ENCODE data around the gene KPNA2.
"Not testable (repeated sequence)": the region's sequence is repeated elsewhere in the genome, so short reads cannot be mapped to it uniquely, and the experiment has no call there.

Gene KPNA2

DNA sequence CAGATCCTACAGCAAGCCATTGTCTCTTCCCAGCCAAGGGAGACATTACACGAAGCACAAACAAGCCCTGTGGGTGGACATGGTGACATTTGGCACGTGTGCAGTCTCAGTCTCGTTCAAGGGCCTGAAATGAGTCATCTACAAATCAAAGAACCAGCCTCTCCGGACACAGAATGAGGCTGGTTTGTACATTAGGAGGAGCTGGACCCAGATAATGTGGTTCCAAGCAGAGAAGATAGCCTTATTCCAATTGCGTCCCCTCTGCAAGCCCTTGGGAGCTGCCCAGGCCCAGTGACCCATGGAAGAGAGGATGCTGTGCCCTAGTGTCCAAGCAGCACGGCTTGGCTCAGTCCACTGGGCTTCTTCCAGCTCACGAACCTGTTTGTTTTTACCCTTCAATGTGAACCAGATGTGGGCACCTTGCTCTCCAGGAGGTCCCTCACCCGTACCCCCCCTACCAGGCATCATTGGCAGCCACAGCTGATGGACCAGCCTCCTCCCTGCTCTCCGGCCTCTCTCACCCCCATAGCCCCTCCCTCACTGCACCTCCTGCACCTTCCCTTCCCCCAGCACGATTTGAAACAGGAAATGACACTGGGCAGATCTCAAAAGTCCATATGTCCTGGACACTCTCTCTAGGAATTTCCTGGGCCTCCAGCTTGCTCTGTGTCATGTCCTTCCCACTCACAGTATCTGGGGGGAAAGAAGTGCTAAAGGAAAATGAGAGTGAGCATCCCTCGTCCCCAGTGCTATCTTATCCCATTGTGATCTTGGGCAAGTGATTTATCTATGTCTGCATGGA lies 26.2 kb downstream of the KPNA2 start:
- DNase-seq: no peak

DNA sequence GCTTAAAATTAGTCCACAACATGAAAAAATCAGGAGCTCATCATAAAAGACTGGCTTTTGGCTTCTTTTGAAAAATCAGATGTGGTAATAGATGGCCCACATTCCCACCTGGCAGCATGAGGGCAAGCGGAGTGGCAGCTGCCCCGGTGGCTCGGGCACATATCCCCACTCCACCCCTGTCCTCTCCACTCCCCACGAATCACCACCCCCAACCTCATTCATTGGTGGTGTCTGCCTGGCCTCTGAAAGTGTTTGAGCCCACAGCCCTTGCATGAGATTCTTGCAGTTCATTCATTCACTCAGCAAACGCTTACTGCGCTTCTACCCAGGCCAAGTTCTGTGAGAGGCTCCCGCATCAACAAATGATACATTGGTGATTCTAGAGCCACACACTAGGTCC lies 29.8 kb downstream of the KPNA2 start:
- not testable (repeated sequence) for DNase-seq

DNA sequence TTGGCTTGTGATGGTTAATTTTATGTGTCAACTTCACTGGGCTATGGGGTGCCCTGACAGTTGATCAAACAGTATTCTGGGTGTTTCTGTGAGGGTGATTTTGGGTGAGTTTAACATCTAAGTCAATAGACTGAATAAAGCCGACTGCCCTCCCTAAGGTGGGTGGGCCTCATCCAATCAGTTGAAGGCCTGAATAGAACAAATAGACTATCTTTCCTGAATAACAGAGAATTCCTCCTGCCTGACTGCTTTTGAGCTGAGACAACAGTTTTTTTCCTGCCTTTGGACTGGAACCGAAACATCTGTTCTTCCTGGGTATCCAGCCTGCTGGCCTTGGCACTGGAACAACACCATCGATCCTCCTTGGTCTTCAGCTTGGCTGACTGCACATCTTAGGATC lies 33.0 kb downstream of the KPNA2 start:
- not testable (repeated sequence) for DNase-seq

DNA sequence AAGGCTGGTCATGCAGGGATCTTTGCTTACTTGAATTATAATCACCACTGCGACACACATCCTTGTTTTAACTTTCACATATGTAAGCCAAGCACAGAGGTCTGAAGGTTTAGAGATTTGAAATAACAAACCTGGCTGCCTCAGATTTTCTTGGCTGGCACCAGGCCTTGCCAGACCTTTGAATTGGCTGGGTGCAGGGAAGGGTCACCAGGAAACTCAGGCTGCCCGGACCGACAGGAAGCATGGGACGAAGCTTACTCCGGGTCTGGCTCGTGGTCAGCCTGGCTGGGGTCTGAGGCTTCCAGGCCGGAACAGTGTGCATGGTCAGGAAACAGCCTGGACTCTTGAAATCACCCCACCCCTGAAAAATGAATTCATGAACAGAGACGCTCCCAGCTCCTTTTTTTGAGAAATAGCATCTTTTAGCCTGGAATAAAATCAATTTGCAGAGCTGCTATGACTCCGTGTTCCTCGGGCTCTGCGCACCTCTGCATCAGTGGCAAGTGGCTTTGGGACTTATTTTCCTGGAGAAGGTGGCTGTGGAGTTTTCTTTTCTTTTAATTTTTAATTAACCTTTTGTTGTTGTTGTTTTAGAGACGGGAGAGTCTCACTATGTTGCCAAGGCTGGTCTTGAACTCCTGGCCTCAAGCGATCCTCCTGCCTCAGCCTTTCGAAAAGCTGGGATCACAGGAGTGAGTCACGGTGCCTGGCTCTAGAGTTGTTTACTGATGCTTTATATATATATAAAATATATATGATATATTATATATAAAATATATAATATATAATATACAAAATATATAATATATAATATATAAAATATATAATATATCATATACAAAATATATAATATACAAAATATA lies 35.3 kb downstream of the KPNA2 start:
- DNase-seq: not testable (repeated sequence)

DNA sequence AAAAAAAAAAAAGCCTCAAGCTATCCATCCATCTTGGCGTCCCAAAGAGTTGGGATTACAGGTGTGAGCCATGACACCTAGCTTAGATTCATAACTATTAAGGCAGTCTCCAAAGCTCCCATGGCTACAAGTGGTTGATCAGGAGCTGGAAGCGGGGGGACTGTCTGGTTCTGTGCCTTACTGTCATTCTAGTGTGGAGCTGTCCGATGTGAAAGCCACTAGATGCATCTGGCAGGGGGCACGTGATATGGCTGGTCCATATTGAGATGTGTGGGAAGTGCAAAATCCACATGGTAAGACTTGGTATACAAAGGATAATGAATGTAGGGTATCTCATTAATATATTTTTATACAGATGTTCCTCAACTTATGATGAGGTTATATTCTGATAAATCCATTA lies 38.7 kb downstream of the KPNA2 start:
- no peak for DNase-seq

DNA sequence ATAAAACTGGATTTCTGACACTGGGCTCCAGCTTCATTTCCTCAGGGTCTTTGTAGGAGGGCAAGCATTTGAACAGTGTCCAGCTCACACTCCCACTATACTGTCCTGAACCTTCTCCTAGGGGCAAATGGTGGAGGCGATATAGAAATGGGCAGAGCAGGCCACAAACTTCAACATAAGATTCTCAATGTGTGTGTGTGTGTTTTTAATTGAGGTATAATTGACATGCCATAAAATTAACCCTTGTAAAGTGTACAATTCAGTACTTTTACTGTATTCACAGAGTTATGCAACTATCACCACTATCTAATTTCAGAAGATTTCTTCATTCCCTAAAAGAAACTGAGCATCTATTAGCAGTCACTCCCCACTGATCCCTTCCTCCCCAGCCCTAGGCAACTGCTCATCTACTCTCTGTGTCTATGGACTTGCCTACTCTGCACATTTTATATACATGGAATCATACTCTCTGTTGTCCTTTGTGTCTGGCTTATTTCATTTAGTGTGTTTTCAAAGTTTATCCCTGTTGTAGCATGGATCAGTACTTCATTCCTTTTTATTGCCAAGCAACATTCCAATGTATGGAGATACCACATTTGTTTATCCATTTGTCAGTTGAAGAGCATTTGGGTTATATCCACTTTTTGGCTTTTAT lies 40.5 kb downstream of the KPNA2 start:
- DNase-seq: not testable (repeated sequence)

DNA sequence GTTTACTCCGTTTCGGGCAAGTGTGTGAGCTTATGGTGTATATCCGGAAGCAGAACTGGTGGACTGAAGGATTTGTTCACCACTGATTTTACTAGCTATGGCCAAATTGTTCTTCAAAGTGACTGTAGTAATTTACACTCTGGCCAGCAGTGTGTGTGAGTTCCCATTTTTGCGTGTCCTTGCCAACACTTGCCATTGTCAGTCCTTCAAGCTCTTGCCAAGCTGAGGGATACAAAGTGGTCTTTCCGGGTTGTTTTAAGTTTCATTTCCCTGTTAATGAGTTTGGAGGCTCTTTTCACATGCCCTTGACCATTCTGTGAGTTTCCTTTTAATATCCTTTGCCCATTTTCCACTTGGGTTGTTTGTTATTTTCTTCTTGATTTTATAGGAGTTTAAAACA lies 42.0 kb downstream of the KPNA2 start:
- not testable (repeated sequence) for DNase-seq

DNA sequence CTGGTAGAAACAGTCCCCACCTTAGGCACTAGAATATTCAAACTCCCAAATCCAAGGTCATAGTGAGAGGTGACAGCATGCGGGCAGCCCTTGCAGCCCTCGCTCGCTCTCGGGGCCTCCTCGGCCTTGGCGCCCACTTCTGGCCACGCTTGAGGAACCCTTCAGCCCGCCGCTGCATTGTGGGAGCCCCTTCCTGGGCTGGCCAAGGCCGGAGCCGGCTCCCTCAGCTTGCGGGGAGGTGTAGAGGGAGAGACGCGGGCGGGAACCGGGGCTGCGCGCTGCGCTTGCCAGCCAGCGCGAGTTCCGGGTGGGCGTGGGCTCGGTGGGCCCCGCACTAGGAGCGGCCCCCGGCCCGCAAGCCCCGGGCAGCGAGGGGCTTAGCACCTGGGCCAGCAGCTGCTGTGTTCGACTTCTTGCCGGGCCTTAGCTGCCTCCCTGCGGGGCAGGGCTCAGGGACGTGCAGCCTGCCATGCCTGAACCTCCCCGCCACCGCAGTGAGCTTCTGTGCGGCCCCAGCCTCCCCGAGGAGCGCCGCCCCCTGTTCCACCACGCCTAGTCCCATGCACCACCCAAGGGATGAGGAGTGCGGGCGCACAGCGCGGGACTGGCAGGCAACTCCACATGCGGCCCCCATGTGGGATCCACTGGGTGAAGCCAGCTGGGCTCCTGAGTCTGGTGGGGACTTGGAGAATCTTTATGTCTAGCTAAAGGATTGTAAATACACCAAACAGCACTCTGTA lies 45.0 kb downstream of the KPNA2 start:
- DNase-seq: no peak

DNA sequence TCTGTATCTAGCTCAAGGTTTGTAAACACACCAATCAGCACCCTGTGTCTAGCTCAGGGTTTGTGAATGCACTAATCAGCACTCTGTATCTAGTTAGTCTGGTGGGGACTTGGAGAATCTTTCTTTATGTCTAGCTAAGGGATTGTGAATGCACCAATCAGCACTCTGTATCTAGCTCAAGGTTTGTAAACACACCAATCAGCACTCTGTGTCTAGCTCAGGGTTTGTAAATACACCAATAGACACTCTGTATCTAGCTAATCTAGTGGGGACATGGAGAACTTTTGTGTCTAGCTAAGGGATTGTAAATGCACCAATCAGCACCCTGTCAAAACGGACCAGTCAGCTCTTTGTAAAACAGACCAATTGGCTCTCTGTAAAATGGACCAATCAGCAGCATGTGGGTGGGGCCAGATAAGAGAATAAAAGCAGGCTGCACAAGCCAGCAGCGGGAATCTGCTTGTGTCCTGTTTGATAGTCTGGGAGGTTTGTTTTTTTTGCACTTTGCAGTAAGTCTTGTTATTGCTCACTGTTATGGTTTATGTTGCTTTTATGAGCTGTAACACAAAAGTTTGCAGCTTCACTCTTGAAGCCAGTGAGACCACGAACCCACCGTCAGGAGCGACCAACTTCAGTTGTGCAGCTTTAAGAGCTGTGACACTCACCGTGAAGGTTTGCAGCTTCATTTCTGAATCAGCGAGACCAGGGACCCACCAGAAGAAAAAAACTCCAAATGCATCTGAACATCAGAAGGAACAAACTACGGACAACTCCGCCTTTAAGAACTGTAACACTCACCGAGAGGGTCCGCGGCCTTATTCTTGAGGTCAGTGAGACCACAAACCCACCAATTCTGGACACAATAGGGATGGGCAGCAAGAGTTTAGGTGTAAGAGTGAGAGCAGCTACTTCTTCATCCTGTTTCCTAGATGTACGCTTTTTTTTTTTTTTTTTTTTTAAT lies 46.0 kb downstream of the KPNA2 start:
- DNase-seq: not testable (repeated sequence)

DNA sequence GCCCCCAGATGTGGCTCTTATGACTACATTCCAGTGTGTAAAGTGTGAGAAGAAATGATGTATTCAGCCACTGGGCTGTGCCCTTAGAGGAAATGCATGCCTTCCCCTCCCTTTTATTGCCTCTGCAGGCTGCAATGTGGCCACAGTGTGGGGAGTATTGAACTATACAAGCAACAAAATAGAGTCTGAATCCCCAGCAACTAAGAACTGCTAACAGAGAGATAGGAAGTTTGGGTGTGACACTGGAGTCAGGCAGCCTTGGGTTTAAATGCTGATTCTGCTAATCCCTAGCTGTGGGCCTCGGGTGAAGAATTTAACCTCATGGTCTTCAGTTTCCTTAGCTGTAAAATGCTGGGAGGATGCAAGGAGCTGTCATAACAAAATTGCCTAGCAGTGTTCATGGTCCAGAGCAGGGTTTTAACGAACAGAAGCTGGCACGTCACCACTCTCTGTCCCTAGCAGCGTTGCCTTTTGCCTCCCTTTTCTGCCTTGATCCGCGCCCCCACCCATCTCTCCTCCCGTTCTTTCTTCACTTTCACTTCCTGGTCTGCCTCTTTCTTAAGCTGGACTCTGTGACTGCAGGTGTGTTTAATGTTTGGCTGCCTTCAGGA lies 50.3 kb downstream of the KPNA2 start:
- no peak for DNase-seq

DNA sequence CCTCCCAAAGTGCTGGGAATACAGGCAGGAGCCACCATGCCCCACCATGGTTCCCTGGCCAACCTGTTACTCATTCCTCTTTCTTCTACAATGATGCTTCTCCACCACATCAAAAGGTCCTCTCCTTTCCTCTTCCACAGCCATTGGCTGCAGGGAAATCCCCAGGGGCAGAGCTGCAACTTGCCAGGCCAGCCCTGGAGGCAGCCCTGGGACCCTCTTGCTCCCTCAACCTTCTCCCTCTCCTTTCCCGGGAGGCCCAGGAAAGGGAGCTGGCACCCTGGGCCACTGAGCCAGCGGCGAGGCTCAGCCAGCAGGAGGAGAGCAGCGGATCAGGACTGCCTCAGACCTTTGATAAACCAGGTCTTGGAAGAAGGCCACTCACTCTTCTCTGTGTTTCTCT lies 51.1 kb downstream of the KPNA2 start:
- not testable (repeated sequence) for DNase-seq

DNA sequence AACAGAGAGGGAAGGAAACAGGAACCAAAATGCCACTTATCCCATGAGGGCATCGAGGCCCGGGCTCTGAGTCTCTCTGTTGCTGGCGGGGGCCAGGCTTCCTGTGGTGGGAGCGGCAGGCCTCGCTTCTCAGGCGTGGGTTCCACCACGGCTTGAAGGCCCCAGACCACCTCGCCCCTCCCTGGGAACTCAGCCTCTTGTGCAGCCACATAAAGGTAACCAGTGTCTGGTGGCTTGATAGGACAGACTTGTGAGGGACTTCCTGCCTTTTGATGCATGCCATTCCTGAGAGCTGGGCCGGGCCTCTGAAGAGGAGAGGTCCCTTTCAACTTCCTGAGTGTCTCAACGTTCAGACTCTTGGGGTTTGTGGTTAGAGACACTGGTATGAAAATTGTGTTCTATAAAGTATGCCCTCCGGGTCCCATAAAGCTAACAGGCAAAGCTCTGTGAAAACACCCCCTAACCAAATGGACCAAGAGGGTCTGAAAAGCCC lies 51.6 kb downstream of the KPNA2 start:
- DNase-seq: not testable (repeated sequence)

DNA sequence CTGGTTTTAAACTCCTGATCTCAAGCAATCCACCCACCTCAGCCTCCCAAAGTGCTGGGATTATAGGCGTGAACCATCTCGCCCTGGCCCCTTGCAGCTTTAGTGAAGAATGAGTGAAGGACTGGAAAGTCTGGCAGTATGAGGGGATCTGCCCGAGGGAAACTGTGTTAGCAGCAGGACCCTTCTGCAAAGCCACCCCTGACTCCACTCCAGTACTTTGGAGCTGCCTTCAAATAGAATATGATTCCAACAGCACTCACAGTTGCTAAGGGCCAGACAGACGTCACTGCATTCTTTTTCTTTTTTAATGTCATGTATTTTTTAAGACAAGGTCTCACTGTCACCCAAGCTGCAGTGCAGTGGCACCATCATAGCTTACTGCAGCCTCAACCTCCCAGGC lies 52.3 kb downstream of the KPNA2 start:
- DNase-seq: no peak

DNA sequence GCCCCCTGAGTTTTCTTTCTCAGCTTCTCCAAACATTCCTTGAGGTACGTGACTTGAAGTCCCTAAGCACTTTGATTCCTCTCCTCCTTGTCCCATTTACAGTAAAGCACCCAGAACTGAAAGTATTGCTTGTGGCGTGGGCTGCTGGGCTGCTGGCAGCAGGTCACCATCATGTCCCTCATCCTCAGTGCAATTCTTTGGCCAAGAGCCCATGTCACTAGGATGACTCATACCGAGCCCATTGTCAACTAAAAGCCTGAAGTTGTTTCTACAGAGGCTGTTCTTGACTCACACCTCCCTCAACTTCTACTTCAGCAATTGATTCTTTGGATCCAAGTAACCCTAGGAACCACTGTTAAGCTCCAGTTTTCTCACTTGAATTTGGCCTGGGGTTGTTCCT lies 54.3 kb downstream of the KPNA2 start:
- DNase-seq: no peak

DNA sequence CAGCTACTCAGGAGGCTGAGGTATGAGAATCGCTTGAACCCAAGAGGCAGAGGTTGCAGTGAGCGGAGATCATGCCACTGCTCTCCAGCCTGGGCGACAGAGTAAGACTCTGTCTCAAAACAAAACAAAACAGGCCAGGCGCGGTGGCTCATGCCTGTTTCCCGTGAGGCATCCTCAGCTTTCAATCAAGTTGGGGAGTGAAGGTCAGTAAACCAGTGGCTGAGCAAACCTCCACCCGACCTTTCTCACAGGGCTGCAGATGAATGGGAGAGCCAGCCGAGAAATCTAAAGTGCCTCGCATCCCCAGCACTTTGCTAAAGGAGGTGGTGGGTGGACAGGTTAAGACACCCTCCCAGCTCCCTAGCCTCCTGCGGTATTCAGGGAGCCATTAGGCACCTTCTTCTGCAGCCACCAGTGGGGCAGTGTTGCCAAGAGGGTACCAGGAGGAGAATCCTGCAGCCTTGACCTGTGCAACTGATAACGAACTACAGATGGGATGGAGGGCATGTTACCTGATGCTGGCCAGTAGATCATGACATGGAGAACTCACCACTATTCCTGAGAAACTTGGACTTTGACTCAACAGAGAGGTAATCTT lies 59.0 kb downstream of the KPNA2 start:
- no peak for DNase-seq

DNA sequence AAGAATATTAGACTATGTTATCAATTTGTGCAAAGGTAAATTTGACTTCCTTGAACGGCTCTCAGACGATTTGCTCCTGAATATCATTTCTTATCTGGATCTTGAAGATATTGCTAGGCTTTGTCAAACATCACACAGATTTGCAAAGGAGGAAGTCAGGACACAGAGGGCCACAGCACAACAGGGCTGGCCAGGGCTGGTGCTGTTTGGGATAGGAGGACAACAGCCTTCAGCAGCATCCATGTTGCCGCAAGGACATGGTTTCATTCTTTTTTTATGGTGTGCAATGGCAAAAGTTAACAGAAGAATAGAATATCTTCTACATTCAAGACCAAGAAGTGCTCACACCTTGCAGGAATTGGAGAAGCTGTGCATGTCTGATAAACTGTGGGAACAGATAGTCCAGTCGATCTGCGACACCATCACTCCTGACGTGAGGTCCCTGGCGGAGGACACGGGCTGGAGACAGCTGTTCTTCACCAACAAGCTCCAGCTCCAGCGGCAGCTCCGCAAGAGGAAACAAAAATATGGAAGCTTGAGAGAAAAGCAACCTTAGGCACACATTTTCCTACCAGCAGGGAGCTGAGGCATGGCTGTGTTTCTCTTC lies 59.8 kb downstream of the KPNA2 start:
- DNase-seq: no peak

DNA sequence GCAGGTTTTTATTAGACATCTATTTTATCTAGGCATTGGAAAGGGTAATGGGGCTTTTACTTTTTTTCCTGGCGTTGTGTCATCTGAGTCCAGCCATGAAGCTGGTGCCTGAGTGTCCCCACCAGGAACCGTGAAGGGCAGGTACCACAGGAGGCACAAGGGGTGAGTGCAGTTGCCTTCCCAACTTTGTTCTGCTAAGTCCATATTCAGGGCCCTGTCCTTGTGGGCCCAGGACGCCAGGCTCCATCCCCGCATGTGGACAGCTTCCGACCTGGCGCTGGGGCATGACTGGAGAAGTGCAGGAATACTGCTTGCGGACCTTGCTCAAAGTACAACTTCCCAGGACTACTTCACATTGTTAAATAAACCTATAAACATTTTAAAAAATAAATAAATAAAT lies 60.6 kb downstream of the KPNA2 start:
- no peak for DNase-seq

Measured in NCI-H1417 treated with DMSO at 0.1 percent for 48 hours (cell line).